Stimulated activated CD4-positive, alpha-beta T cell treated with anti-CD3 and anti-CD28 coated beads, Interleukin-1b, Interleukin-23, amount 100 ng/mL, for 24 hours (primary cell): Measurements from ENCODE around the gene MAPK12.
A peak's percentile ranks its signal among the peaks of the same experiment; 100 is the strongest.

Experiments
- DNase-seq, 4 experiments: peaks; one replicate each; pipeline ENCODE4 v3.0.0-alpha.2; 2020; ENCODE audit warnings: low read depth in 4 of 4, low spot score in 1 of 4

Gene MAPK12

DNA sequence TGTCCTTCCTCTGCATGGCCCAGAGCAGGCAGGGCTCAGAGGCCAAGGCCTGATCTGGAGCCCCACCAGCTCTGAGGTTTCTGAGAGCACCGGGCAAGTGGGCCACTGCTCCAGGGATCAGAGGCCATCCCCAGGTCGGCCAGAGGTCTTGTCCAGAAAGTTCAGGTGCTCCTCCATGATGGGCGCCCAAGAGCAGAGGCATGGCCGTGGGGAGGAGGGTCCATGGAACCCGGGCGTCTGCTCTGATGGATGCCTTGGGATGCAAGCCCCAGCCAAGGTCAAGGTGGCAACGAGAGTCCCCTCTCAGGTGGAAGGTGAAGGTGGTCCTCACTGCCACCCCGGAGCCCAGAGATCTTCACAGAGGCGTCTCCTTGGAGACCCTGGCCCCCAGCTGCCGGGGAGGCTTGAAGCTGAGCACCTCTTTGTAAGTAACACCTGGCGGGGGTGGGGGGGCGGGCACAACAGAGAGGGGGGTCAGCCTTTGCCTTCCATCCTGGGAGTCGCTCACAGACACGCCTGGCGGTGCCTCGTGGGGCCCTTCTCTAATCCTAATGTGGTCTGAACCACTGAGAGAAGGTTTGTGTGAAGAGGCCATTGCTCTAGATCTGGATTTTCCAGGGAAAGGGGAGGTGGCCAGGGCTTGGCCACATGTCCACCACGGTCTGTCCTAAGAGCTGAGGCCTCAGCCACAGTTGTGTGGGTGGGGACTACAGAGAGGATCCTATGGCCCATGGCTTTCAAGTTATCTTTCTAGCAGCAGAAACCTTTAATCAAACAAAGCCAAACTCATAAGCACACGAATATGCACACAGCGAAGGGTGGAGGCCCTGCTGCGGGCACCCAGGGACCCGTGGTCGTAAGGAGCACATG, 8.2 kb downstream of the MAPK12 start:
- DNase-seq = no peak

GRCh38 chr22:50252082-50253045, 9.1 kb downstream of the MAPK12 start:
- DNase-seq = peak in 3 of 4 experiments; percentile 42 to 54 (median 49)

DNA sequence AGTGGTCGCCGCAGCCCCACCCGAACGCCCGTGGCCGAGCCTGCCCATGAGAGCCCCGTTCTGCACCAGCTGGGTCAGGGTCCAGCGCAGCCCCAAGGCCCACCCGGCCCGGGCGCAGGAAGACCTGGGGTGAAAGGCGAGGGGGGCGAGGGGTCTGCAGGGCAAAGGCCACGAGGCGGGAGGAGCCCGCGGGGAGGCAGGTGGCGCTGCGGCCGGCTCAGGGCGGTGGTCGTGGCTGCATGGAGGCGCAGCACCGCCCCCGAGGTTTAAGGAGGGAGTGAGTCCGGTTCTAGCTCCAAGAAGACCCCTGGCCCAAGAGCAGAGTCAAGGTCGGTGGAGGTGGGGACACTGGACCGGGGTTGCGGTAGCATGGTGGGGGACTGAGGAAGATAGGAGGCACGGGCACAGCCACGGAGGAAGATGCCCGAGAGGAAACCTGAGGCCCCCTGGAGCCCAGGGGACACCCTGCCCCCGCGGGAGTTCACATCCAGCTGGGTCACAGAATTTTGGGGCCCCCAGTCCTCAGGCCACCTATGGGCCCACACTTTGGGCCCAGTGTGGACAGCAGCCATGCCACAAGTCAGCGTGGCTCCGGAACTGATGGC, 9.9 kb downstream of the MAPK12 start:
- no peak for DNase-seq

- DNase-seq = peak in 3 of 4 experiments; percentile 56 to 81 (median 76)
Measured at GRCh38 chr22:50250555-50251476, 10.7 kb downstream of the MAPK12 start, which contains the start of gene HDAC10. Gene HDAC10, minus strand, starts transcription at chr22:50251265. Its CDS starts 233 bp downstream, at chr22:50251032.

GRCh38 chr22:50250249-50250554, 11.3 kb downstream of the MAPK12 start:
- no peak for DNase-seq

- no peak for DNase-seq
Measured at GRCh38 chr22:50249341-50250248, 11.9 kb downstream of the MAPK12 start.

- no peak for DNase-seq
Measured at GRCh38 chr22:50248196-50249081, 13.0 kb downstream of the MAPK12 start.

DNA sequence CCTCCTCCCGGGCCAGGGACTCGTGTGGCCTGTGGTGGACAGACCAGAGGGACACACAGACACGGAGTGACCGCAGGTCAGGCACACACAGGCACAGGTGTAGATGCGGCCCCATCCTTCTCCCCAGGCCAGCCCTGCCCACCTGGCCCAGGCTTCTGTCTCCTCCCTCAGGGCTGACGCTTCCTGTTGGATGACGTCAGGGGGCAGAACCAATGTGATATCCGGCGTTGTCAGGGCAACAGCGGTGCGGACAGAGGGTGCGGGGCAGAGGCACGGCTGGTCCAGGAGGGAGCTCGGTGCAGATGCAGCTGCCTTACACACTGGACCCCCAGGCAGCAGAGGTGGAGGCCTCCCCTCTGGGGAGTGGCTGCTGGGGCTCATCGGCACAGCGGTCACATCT, 13.7 kb downstream of the MAPK12 start:
- no peak for DNase-seq

DNA sequence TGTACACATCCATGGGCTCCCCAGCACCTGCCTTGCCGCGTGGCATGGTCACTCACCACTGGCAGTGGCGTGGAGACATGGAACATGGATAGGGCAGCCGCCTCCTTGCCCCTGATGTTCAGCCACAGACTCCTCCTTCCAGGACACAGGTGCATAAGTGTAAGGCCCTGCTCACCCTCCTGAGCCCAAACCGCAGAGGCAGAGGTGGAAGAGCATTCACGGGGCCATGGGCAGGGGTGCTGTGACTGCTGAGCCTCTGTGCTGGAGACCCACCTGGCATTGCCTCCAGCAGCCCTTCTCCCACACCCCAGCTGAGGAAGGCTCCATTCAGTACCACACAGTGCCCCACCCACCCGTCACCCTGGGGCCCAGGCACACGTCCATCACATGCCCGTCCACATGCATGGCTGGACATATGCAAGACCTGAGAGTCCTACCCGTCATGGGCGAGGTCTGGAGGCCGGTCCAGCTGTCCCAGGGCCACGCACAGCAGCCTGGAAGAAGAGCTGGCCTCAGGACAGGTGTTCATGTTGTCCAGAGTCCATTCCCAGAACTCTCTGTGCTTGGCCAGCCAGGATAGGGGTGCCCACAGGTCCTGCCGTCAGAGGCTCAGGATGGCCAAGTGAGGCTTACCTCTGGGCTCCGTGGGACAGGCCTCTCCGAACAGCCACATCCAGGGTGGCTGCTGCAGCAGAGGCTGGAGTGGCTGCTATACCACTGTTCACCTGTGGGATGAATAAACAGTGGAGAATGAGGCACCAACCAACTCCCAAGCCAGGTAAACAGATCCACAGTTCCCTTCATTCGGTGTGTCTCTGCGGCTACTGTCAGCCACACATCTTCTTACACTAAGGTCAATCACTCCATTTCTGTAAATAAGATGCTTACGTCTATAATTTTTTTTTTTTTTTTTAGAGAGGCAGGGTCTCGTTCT, 15.0 kb downstream of the MAPK12 start:
- no peak for DNase-seq

DNA sequence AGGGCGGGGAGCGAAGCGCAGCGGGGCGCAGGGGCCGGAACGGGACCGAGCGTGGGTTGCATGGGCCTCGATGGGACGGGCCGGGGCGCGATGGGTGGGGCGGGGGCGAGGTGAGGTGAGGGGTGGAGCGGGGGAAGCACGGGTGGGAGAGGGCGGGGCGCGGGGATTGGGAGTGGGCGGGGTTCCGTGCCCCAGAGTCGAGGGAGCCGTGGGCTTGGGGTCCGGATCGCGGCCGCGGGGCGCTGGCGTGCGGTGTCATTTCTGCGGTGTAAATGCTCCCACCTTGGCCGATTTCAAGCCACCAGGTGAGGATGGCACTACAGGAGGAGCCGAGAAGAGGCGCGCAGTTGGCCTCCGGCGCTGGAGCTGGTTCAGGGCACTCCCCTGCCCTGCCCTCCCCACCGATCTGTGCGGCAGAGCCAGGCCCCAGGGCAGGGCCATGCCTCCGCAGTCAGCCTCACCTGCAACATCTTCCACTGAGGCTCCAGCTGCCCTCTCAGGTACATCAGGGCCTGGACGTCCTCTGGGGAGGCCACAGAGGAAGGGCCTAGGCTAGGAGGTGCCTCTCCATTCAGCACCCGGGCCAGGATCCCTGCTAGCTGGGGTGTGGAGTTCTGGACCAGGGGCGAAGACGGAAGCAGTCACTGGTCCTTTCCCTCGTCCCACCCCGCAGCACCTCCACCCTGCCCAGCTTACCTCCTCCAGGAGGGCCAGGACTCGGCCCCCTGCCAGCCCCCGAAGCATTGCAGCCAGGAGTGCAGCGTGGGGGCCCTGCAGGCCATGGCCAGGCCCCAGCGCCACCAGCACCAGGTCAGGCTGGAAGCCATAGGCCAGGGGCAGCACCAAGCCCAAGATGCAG, 16.0 kb downstream of the MAPK12 start:
- no peak for DNase-seq

DNA sequence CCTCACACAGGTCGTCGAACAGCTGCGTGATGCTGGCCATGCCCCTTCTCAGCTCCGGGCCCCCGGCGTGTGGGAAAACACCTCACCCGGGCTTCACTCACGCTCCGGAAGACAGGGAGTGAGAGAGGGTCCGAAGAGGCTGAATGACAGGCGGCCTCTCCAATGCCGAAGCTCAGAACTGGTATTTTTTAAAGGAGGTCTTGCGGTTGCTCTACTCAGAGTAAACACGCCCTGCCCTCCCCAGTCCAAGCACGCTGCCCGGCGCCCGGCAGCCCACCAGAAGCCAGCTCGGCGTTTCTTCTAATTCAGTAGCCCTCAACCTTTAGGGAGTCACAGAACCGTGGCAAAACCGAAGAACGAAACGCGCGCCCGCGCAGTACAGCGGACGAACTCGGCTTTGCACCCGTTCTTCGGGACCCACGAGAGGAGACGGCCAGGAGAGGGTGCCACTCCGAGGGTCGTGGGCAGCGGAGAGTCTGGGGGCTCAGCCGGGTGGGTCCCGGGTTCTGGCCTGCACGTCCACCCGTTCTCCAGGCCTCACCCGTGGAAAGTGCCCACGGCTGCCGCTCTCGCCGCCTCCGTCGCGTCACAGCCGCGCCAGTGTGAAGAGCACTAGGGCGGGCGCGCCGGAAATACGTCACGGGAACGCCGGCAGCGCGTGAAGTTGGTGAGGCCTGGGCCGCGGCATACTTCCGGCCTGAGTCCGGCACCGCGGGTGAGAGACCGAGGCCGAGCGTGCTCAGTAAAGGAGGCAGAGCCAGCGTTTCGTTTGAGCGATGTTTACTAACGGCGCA, 16.9 kb downstream of the MAPK12 start, which contains the start of gene TUBGCP6:
Gene TUBGCP6 (minus strand): TSS at position 604 of the 794 bp plus-strand sequence. CDS start 564 bp downstream, at position 40.
- peak; percentile 86 to 90 (median 89) for DNase-seq

DNA sequence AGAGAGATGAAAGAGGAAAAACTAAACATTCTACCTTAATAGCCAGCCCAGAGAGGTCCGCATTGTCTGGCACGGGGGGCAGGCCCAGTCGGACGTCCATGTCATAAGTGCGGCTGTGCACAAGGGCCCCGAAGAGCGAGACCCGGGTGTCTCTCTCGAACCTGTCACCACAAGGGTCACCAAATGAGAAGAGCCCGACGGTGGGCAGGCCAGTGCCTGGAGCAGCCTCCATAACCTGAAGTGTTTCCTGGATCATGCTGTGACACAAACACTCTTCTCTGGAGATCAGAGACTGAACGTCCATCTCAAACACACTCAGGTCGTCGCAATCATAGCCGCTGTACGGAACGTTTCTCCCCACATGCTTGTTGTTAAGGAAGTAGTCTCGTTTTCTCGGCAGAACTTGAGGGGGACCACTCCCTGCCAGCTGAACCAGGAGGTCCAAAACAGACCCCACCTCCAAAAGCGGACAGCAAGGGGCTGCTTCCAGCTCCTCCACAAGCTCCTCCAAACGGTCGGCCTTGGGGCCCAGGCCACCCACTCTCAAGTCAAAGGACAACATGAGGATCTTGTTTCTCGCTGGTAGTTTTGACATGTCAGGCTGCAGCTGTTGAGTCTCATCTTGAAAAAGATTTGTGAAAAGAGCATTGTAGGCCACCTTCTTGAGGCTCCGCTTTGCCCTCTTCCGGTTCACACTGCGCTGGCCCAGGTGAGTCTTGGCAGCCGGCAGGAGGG, 17.6 kb downstream of the MAPK12 start:
- DNase-seq = no peak

DNA sequence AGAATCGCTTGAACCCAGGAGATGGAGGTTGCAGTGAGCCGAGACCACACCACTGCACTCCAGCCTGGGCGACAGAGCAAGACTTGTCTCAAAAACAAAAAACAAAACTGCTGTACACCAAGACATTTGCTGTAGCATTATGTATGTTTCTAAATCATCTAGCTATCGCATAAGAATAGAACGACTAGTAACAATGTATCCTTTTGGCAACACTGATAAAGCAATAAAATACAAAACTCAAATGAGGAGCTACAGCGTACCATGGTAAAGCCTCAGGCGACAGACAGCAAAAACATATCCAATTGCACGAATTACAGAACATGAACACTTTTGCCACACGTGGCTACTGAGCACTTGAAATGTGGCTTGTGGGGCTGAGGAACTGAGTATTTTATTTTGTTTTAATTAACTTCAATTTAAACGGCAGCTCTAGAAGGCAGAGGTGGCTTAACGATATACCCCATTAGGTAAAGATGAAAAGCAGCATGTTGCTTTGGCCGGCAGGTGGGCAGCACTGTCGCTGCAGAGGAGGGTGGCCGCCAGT, 19.0 kb downstream of the MAPK12 start:
- no peak for DNase-seq

DNA sequence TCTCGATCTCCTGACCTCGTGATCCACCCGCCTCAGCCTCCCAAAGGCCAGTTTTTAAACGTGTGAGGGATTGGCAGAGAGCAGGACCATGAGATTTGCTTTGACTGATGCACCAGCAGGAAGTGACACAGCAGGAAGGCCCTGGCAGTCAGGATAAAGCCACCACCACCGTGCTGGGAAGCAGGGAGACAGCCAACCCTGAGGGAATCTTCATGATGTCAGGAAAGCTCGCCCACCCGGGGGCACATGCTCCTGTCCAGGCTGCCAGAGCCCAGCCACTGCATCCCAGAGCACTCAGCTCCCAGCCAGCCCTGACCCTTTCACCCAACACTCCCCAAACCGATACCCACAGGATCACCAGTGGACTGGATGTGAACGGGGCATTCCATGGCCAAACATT, 22.7 kb downstream of the MAPK12 start:
- no peak for DNase-seq
